HFF-Myc (cell line): ENCODE measurements around the gene GAB3.

Experiments used
- DNase-seq: peaks from one replicate; pipeline ENCODE4 v3.0.0-alpha.2; 2011; ENCODE audit warnings: low read depth; ENCODE audit errors: extremely low read depth
- H3K4me3 ChIP-seq: replicated peaks from 2 replicates; pipeline ENCODE4 v1.5.1; 2011; ENCODE audit warnings: low read depth, mild to moderate bottlenecking, control low read depth, low read length
- CTCF ChIP-seq: IDR thresholded peaks from 2 replicates; pipeline ENCODE4 v1.5.1; 2012; ENCODE audit warnings: mild to moderate bottlenecking, low read depth, low read length, control low read depth; ENCODE audit errors: missing control alignments

GAB3 gene

GRCh38 chrX:154751203-154751668 is 359 bp upstream of the GAB3 start:
- TF ChIP-seq CTCF, result no peak
- no peak overlapping the region for H3K4me3 ChIP-seq
- no peak for DNase-seq

GRCh38 chrX:154749856-154750255 is 1.0 kb downstream of the GAB3 start:
- TF ChIP-seq CTCF, result no peak
- DNase-seq, result no peak
- no peak overlapping the region for H3K4me3 ChIP-seq

GRCh38 chrX:154748712-154749339 is 2.1 kb downstream of the GAB3 start:
- TF ChIP-seq CTCF, result peak; percentile 61
- no peak overlapping the region for H3K4me3 ChIP-seq

GRCh38 chrX:154742613-154743012 is 8.3 kb downstream of the GAB3 start:
- H3K4me3 ChIP-seq, result no peak overlapping the region
- no peak for TF ChIP-seq CTCF
- DNase-seq, result no peak

More at GRCh38 chrX:154748712-154749339, 2.1 kb downstream of the GAB3 start:
- no peak for DNase-seq

- no peak for TF ChIP-seq CTCF
- no peak for DNase-seq
- H3K4me3 ChIP-seq, result no peak overlapping the region
Measured at GRCh38 chrX:154739952-154740465, 10.9 kb downstream of the GAB3 start.

- no peak for TF ChIP-seq CTCF
- DNase-seq, result no peak
- H3K4me3 ChIP-seq, result no peak overlapping the region
Measured at GRCh38 chrX:154738011-154738738, 12.7 kb downstream of the GAB3 start.
